ENCODE data around the gene GPRC5B. TPM values are rescaled to one million over a fixed set of nuclear protein-coding genes. Genes with fewer than 3 reads are reported as not detected.

Gene GPRC5B
- total RNA-seq, 8 experiments from 2014 or later, result 18.4 to 97.5 (median 43.2) TPM

DNA sequence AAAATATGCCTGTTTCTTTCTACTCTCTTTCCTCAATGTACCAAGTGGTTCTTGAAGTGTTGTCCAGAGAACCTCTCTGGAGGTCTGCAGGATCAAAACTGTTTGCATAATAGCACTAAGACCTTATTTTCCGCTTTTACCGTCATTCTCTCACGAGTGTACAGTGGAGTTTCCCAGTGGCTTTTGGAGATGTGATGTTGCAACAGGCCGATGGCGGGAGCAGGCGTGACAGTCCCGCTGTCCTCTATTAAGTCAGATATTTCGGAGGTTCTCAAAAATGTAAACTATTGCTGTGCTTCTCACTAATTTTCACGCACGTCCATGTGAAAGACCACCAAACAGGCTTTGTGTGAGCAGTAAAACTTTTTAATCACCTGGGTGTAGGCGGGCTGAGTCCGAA, 8.3 kb upstream of the GPRC5B start:
- Histone ChIP-seq H3K4me3 (no peak overlapping the region), H3K27ac (no peak overlapping the region), H3K4me1 (replicated peaks in 1 of 2) (no peaks in the 10 kb centered on the region)
- no peak for ATAC-seq (replicated peaks in 6 of 8)
- 61 to 97% (median 87%) methylated on average over 4 to 11 of the region's 12 CpGs; no CpG with 5 or more reads in 3 of the 10 experiments for WGBS, 10 experiments
- in situ Hi-C loops (cut with MboI; ENCODE audit: low pct_unique_long_range_greater_than_20kb in 2 of 9, low sequenced_read_pairs in 9 of 9, unreplicated experiment in 9 of 9), result loop anchor here in 8 of 9 experiments (10.0 to 25.0 kb wide), 4 partner anchors 181 to 492 kb away; partner anchors contain the start of genes IQCK (in 5 of the 8) and KNOP1 (in 5 of the 8)

DNA sequence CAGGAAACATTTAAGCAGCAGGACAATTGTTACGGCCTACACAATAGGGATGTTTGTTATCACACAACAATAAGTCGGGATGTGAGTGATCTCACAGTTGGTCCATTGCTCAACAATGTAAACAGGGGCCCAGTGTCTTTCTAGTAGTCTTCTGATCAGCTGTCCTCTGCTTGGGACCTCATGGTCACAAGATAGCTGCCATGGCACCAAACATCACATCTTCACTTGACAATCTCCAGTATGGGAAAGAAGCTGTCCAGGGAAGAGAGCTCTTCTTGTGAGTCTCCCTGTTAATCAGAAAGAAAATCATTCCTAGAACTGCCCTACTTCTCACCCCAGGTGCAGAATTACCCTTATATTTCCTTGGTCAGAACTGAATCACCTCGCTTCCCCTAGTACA, 6.3 kb upstream of the GPRC5B start:
- in situ Hi-C loops (cut with MboI; ENCODE audit: low pct_unique_long_range_greater_than_20kb in 2 of 9, low sequenced_read_pairs in 9 of 9, unreplicated experiment in 9 of 9), result loop anchor here in 8 of 9 experiments (10.0 to 25.0 kb wide), 4 partner anchors 179 to 494 kb away; partner anchors contain the start of genes IQCK (in 5 of the 8) and KNOP1 (in 5 of the 8)
- H3K27ac ChIP-seq, result no peak overlapping the region
- no peak overlapping the region for H3K4me3 ChIP-seq
- H3K4me1 ChIP-seq (replicated peaks in 1 of 2), result no peaks in the 10 kb centered on the region
- no peak for ATAC-seq (replicated peaks in 6 of 8)
- WGBS, 10 experiments, result 20 to 93% (median 73%) methylated on average over 1 to 3 of the region's 3 CpGs; no CpG with 5 or more reads in 3 of the 10 experiments

DNA sequence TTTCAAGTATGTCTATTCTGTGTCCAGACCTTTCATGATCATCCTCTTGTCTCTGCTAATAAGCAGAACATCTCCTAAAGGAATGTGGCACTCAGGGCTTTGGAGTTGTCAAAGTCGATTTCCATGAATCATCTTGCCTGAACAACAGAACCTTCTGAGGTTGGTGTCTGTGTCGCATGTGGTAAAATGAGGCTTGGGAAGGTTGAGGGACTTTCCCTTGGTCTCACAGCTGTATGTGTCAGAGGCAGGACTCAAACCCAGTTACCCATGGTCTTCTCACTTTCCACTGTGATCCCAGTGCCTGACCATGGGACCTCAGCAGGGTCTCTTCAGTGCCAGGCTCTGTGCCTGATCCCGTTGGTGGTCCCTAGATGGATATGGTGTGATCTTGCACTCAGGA, 4.2 kb upstream of the GPRC5B start:
- no peak overlapping the region for H3K27ac ChIP-seq
- WGBS, 10 experiments, result 25 to 84% (median 70%) methylated on average over 1 to 3 of the region's 3 CpGs; no CpG with 5 or more reads in 4 of the 10 experiments
- in situ Hi-C loops (cut with MboI; ENCODE audit: low pct_unique_long_range_greater_than_20kb in 2 of 9, low sequenced_read_pairs in 9 of 9, unreplicated experiment in 9 of 9), result loop anchor here (10.0 to 25.0 kb wide), 5 partner anchors 174 to 302 kb away; partner anchors contain the start of genes IQCK (in 6 of the 9) and KNOP1 (in 6 of the 9)
- no peak overlapping the region for H3K4me3 ChIP-seq
- ATAC-seq (replicated peaks in 6 of 8), result no peak
- H3K4me1 ChIP-seq (replicated peaks in 1 of 2), result no peaks in the 10 kb centered on the region

DNA sequence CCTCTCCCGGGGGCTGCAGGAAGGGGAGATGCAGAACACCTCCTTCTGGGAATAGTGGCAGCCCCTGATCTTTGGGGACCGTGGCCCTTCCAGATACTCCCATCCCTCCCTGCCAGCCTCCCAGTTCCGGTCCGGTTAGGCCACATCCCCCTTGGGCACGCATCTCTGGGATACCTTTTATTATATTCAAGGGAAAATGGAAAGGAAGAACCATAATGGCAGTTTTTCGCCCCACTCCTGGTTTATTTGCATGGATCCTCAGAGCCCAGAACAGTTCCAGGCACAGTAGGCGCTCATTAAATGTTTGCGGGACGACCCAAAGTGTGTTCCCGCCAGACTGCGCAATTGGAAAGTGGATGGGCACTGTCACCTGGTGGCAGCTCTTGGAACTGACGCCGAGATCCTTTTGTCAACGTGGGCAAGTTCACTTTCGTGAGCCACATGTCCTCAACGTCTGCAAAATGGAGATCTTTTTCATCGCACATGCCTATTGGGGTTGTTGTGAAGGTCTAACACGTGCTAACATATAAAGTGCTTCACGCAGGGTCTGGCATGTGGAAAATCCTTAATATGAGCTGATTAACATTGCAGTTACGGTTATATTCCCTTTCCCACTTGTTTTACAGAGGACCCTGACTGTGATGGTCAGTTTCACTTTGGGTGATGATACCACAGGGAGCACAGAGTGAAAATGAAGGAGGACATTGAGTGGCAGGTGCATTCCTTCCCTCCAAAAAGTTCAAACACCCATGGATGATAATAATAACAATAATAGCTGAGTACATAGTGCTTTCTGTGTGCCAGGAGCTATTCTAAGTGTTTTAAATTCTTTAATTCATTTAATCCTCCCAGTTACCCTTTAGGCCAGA, 1.7 kb upstream of the GPRC5B start:
- Histone ChIP-seq H3K4me1 (replicated peaks in 1 of 2) (peaks cover 10 to 12% of the 10 kb centered on the region in 2 donors), H3K27ac (no peak overlapping the region), H3K4me3 (no peak overlapping the region)
- in situ Hi-C loops (cut with MboI; ENCODE audit: low pct_unique_long_range_greater_than_20kb in 2 of 9, low sequenced_read_pairs in 9 of 9, unreplicated experiment in 9 of 9), result loop anchor here (10.0 to 25.0 kb wide), 5 partner anchors 172 to 299 kb away; partner anchors contain the start of genes IQCK (in 6 of the 9) and KNOP1 (in 6 of the 9)
- WGBS, 10 experiments, result 0 to 81% (median 24%) methylated on average over 2 to 15 of the region's 20 CpGs; no CpG with 5 or more reads in 4 of the 10 experiments
- ATAC-seq (replicated peaks in 6 of 8), result peak in 4 of 8 experiments; percentile 1 to 23 (median 20)

DNA sequence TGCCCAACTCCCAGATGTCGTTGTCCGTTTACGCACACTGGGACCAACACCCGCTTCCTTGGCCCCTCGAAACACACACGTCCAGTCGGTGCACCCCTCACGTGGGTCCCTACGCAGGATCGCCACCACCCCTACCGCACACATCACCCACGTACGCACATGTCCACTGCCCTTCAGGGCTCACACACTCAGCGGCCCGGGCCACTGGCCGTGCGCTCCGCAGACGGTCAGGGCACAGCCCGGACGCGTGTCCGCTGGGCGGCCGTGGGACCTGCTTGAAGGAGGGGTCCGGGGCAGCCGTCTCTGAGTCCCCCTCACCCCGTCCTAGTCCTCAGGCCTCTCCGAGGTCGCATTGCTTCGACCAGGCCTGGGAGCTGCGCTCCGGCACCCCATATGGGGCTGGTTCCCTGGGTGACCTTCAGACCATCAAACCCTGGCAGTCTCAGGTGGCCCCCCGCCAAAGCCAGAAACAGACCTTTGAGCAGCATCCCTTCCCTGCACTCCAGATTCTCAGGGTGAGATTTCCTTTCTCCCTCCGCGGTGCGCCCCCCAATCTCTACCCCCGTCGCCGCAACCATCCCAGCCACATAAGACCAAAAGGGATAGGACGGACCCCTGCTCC, 914 bp upstream of the GPRC5B start:
- in situ Hi-C loops (cut with MboI; ENCODE audit: low pct_unique_long_range_greater_than_20kb in 2 of 9, low sequenced_read_pairs in 9 of 9, unreplicated experiment in 9 of 9), result loop anchor here (10.0 to 25.0 kb wide), 5 partner anchors 171 to 298 kb away; partner anchors contain the start of genes IQCK (in 6 of the 9) and KNOP1 (in 6 of the 9)
- ATAC-seq (replicated peaks in 6 of 8), result no peak
- Histone ChIP-seq H3K4me1 (replicated peaks in 1 of 2) (peaks cover 10 to 12% of the 10 kb centered on the region in 2 donors), H3K27ac (no peak overlapping the region), H3K4me3 (no peak overlapping the region)
- WGBS, 10 experiments, result 12 to 100% (median 51%) methylated on average over 2 to 8 of the region's 41 CpGs; no CpG with 5 or more reads in 6 of the 10 experiments

DNA sequence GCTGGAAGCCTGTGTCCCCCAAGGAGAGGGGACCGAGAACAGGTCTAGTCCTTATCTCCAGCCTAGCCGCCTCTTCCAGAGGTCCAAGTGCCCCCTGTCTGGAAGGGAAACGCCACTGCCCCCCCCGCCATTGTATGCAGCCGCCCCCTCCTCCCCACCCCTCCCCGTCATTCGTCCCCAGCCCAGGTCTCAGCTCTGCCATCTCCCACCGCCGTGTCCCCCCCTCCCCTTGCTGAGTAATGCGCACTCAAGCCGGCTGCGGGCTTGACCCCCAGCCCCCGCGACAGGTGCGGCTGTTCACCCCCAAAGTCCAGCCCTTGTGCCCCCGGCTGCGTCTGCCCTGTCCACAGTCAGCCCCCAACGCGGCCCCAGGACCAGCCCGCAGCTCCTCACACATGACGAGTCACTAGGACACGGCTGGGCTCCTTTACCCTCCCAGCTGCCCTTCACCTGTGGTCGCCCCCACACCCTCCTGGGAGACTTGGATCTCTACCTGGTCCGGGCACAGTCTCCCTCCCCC, 622 bp downstream of the GPRC5B start:
- Histone ChIP-seq H3K27ac (peak overlapping the region; percentile 7 to 62), H3K4me1 (replicated peaks in 1 of 2) (peaks cover 20% of the 10 kb centered on the region in 2 donors), H3K4me3 (peak overlapping the region; percentile 47 to 87 (median 78))
- in situ Hi-C loops (cut with MboI; ENCODE audit: low pct_unique_long_range_greater_than_20kb in 2 of 9, low sequenced_read_pairs in 9 of 9, unreplicated experiment in 9 of 9), result loop anchor here (10.0 to 25.0 kb wide), 5 partner anchors 169 to 297 kb away; partner anchors contain the start of genes IQCK (in 6 of the 9) and KNOP1 (in 6 of the 9)
- ATAC-seq (replicated peaks in 6 of 8), result peak in 6 of 8 experiments; percentile 2 to 42 (median 36)
- WGBS, 10 experiments, result no CpG with 5 or more reads among the region's 24 CpGs

DNA sequence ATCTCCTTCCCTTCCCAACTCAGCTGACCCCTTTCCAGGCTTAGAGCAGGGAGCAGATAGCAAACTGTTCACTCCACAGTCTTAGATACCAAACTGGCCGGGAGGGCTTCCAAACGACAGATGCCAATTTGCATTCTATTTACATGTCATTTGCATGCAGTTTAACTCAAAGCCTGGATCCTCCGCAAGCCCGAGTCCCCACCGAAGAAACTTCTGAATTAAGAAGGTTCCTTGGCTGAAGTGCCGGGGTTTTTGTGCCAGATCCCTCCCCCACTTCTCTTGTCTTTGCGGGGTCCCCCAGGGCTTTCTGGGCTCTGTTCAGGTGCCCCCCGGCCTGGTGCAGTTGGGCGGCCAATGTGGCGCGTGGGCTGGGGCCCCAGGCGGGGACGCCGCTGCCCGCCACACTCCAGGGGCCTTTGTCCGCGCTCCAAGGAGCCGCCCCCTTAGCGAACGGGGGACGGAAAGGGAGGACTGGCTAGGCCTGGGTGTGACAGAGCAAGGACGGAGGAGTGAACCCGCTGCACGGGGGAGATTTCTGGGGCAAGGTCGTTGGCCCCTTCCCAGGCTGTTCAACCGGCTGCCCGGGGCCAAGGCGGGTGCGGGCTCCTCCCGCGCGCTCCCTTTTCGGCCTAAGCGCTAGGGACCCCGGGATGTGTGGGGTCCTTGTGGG, 1.2 kb downstream of the GPRC5B start:
- Histone ChIP-seq H3K4me3 (peak overlapping the region; percentile 47 to 87 (median 78)), H3K4me1 (replicated peaks in 1 of 2) (peaks cover 23 to 25% of the 10 kb centered on the region in 2 donors), H3K27ac (peak overlapping the region; percentile 62 to 73)
- in situ Hi-C loops (cut with MboI; ENCODE audit: low pct_unique_long_range_greater_than_20kb in 2 of 9, low sequenced_read_pairs in 9 of 9, unreplicated experiment in 9 of 9), result loop anchor here (10.0 to 25.0 kb wide), 5 partner anchors 169 to 296 kb away; partner anchors contain the start of genes IQCK (in 6 of the 9) and KNOP1 (in 6 of the 9)
- WGBS, 10 experiments, result 0 to 9% (median 0%) methylated on average over 1 to 6 of the region's 35 CpGs; no CpG with 5 or more reads in 2 of the 10 experiments
- peak; percentile 42 to 65 (median 49) for ATAC-seq (replicated peaks in 6 of 8)

DNA sequence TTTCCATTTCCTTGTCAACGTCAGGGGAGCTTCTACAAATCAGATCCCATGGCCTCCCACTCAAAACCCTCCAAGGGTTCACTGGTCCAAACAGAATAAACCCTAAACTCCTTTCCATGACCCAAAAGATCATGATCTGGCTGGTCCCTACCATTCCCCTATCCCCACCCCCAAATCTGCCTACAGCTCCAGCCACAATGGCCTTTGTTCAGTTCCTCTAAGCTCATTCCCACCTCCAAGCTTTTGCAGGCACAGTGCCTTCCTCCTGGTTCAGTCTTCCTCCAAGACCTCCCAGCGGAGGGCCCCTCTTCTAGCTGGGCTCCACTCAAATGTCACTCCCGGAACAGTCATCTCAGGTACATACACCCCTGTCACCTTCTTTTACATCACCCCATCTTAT, 2.0 kb downstream of the GPRC5B start:
- peaks cover 23 to 25% of the 10 kb centered on the region in 2 donors for H3K4me1 ChIP-seq (replicated peaks in 1 of 2)
- peak overlapping the region; percentile 31 to 73 for H3K27ac ChIP-seq
- ATAC-seq (replicated peaks in 6 of 8), result no peak
- in situ Hi-C loops (cut with MboI; ENCODE audit: low pct_unique_long_range_greater_than_20kb in 2 of 9, low sequenced_read_pairs in 9 of 9, unreplicated experiment in 9 of 9), result loop anchor here (10.0 to 25.0 kb wide), 5 partner anchors 168 to 295 kb away; partner anchors contain the start of genes IQCK (in 6 of the 9) and KNOP1 (in 6 of the 9)
- WGBS, 10 experiments, result 0 to 100% (median 17%) methylated on average over 1 to 2 of the region's 3 CpGs; no CpG with 5 or more reads in 5 of the 10 experiments
- peak overlapping the region; percentile 47 to 87 (median 78) for H3K4me3 ChIP-seq

DNA sequence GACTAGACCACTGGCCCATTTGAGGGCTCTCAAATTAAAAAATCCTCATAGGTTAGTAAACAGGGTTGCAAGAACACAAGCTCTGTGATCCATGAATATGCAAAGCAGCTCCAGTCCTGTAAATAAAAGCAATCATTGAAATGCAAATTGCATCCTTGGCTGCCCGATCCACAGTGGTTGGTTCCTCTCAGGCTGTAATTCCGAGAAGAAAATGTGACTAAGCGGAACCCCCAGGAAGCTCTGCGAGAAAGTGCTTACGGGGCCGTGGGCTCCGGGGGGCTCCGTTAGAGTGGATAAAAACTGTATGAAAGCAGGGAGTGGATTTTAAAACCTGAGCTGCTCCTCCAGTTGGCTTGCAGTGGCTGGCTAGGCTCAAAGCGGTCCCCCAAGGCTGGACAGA, 2.5 kb downstream of the GPRC5B start:
- 0 to 52% (median 17%) methylated on average over 1 to 7 of the region's 9 CpGs; no CpG with 5 or more reads in 2 of the 10 experiments for whole genome bisulfite sequencing, 10 experiments
- in situ Hi-C loops (cut with MboI; ENCODE audit: low pct_unique_long_range_greater_than_20kb in 2 of 9, low sequenced_read_pairs in 9 of 9, unreplicated experiment in 9 of 9), result loop anchor here (10.0 to 25.0 kb wide), 5 partner anchors 167 to 295 kb away; partner anchors contain the start of genes IQCK (in 6 of the 9) and KNOP1 (in 6 of the 9)
- H3K27ac ChIP-seq, result peak overlapping the region; percentile 31 to 73
- H3K4me1 ChIP-seq (replicated peaks in 1 of 2), result peaks cover 23 to 25% of the 10 kb centered on the region in 2 donors
- peak in 5 of 8 experiments; percentile 2 to 38 (median 7) for ATAC-seq (replicated peaks in 6 of 8)
- peak overlapping the region; percentile 47 to 87 (median 78) for H3K4me3 ChIP-seq

DNA sequence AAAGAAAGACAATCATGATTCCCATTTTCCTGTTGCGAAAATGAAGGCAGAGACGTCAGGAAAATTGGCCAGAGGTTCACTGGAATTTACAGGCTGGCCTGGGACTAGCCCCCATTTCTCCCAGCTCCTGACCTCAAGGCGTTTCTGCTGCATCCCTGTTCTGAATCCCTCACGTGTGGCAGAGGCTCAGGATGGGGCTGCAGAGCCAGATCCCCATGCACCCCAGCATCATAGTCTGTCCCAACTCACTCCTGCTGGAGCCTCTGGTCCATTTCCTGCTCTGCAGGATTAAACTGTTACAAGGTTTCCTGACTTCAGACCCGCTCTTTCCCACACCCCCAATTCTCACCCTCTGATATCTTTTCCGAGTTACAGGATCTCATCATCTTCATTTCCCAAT, 2.9 kb downstream of the GPRC5B start:
- Histone ChIP-seq H3K4me1 (replicated peaks in 1 of 2) (peaks cover 23 to 25% of the 10 kb centered on the region in 2 donors), H3K4me3 (peak overlapping the region; percentile 47 to 87 (median 78)), H3K27ac (peak overlapping the region in 1 of 2 donors; percentile 73)
- WGBS, 10 experiments, result 50 to 100% (median 68%) methylated on average over 2 to 6 of the region's 6 CpGs; no CpG with 5 or more reads in 5 of the 10 experiments
- in situ Hi-C loops (cut with MboI; ENCODE audit: low pct_unique_long_range_greater_than_20kb in 2 of 9, low sequenced_read_pairs in 9 of 9, unreplicated experiment in 9 of 9), result loop anchor here (10.0 to 25.0 kb wide), 5 partner anchors 167 to 294 kb away; partner anchors contain the start of genes IQCK (in 6 of the 9) and KNOP1 (in 6 of the 9)
- ATAC-seq (replicated peaks in 6 of 8), result no peak

DNA sequence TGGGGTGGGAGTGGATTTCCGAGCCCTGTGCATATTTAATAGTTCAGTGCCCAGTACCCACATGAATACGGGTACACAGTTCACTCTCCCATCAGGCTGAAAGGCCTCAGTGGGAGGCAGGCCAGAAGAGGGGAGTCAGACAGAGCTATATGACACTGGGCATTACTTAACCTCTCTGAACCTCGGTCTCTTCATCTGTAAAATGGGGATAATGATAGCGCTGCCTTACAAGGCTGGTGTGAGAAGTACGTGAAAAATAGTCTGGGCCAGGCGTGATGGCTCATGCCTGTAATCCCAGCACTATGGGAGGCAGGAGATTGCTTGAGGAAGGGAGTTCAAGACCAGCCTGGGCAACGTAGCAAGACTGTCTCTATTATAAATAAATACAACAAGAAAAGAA, 3.6 kb downstream of the GPRC5B start:
- Histone ChIP-seq H3K27ac (no peak overlapping the region), H3K4me3 (no peak overlapping the region), H3K4me1 (replicated peaks in 1 of 2) (peaks cover 24 to 27% of the 10 kb centered on the region in 2 donors)
- 71 to 100% (median 100%) methylated on average over 1 to 5 of the region's 7 CpGs; no CpG with 5 or more reads in 1 of the 10 experiments for WGBS, 10 experiments
- no peak for ATAC-seq (replicated peaks in 6 of 8)
- in situ Hi-C loops (cut with MboI; ENCODE audit: low pct_unique_long_range_greater_than_20kb in 2 of 9, low sequenced_read_pairs in 9 of 9, unreplicated experiment in 9 of 9), result loop anchor here (10.0 to 25.0 kb wide), 5 partner anchors 166 to 294 kb away; partner anchors contain the start of genes IQCK (in 6 of the 9) and KNOP1 (in 6 of the 9)
